Stromal cell of bone marrow (primary cell): Measurements from ENCODE around the gene GPR143.

Source experiments
- DNase-seq: peaks from one replicate; pipeline ENCODE4 v3.0.0-alpha.2; 2012; ENCODE audit warnings: low read depth

The GPR143 gene

DNA sequence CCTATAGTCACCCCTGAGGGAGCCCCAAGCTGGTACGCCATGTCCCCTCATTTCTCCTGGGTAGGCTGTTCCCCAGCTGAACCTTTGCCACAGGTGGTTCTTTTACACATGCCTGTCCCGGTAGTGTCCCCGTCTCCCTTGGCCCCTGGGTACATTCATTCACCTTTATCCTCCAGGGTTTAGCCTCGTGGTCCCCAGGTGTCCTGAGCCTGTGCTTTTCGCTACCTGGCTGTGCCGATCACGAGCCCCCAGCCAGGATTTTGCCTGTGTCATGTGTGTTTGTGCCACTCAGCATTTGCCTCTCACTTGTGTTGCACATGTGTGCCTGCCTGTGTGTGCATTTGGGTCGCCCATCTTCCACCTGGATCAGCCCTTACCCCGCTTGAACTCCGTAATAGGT is 57.6 kb downstream of the GPR143 start:
- no peak for DNase-seq

DNA sequence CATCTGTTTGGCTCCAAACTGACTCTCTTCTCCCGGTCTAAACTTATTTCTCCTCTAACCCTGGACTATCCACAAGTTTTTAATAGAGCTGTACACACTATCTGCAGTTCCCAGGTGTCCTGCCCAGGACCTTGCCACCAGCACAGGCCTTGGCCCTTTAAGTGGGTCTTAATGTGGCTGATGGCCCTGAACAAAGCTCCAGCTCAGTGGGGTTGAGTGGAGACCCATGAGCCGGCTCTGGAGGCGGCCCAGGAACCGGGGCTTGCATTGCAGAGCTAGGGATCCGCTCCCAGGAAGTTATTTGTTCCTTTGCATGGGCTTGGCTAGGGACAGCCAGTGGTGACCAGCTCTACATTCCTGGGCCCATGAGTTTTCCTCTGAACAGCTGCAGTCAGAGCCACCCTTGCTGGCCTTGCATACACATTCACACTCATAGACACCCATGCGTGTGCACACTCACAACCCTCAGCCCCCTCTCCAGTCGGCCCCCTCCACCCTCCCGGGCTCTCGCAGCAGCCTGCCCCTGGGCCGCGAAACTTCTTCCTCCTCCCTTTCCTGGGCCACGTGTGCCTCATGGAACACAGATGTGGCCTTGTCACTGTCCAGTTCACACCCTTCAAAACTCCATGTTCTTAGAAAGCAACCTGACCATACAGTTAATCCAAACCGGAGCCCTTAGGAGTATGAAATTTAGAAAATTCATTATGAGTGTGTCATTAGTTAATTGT is 58.2 kb downstream of the GPR143 start:
- no peak for DNase-seq

GRCh38 chrX:9706421-9706820 is 59.2 kb downstream of the GPR143 start:
- no peak for DNase-seq

- DNase-seq: no peak
Measured at GRCh38 chrX:9704876-9705465, 60.7 kb downstream of the GPR143 start.

DNA sequence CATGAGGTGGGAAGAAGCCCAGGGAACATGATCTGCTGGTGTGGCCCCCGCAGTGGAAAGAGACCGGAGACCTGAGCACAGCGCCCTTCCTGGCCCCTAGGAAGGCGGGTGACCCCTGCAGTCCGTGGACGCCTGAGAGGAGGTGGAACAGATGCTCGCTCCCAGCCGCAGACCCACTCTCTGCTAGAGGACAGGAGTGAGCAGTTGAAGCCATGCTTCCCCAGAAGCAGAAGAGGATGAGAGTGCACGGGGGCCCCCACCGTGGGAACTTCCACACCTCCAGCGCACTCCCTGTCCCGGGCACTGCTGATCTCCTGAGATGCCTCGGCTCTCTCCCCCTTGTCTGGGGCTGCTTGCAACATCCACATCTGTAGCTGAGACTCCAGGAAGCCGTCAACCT is 62.2 kb downstream of the GPR143 start:
- DNase-seq: no peak

DNA sequence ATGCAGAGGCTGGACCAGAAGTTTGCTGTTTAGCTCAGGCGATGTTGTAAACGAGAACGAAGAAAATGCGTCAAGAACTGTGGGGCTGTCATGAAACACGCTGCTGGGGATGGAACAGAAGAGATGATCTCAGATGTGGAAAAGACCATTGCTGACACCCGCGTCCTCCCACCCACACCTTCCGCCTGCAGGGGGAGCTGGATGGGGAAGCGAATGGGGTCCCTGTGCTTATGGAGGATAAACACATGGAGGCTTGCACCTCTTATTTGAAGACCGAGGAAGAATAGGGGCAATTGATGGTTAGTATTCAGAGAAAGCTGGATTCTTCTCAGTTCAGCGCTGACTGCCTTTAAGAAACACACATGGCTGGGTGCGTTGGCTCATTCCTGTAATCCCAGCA is 63.9 kb downstream of the GPR143 start:
- DNase-seq: no peak

GRCh38 chrX:9700555-9700954 is 65.1 kb downstream of the GPR143 start:
- DNase-seq: no peak

- DNase-seq: no peak
Measured at GRCh38 chrX:9698576-9698975, 67.1 kb downstream of the GPR143 start.

DNA sequence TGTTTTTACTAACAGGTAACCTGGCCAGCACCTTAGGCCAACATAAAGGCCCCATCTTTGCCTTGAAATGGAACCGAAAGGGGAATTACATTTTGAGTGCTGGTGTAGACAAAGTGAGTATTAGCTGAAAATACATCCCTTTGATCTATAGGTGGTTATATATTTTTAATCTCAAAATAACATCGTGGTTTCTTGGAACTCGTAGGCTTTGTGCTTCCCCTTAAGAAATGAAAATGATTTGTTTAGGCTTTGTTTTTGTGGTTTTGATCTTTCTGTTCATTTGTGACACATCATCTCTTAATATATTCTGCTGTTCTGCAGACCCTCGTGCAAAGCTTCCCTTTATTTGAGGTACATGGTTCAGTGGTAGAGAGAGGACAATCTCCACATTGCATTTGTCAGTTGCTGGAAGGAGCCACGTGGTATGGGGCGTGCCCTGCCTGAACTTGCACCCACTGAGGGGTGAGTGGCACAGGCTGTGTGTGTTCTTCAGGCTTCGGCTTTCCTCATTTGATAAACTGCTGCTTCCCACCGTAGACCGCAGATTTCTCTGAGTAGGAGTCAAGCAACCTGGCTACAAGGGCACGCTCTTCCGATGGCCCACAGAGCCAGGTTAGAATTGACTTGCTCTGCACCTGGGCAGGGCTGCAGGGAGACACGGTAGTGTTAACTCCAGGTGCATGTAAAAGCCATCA is 72.2 kb downstream of the GPR143 start:
- no peak for DNase-seq

DNA sequence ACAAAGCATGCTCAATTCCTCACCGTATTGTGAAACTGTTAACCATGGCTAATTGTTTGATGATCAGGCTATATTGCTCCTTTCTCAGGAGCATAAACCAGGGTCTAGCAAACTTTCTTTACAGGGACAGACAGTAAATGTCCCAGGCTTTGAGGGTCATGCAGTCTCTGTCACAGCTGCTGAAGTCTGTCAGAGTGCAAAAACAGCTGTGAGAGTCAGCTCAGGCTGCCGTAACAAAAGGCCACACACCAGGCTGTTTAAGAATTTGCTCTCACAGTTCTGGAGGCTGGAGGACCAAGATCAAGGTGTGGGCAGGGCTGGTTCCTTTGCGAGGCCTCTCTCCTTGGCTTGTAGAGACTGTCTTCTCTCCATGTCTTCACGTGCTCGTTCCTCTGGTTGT is 75.6 kb downstream of the GPR143 start:
- no peak for DNase-seq

DNA sequence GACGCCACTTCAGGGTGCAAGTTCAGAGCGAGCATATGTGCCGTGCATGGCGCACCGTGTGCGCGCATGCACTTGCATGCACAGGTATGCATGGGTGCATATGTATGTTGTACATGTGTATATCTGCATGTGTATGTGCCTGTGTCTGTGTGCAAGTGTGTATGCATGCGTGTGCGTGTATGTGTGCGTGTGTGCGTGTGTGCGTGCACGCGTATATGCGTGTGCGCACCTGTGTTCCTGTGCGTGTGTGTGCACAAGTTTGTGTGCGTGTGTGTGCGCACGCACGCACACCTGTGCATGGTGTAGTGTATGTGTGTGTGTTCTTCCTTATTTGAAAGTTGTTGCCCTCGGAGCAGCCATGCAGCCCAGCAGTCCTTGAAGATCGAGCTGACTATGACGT is 76.8 kb downstream of the GPR143 start:
- no peak for DNase-seq

DNA sequence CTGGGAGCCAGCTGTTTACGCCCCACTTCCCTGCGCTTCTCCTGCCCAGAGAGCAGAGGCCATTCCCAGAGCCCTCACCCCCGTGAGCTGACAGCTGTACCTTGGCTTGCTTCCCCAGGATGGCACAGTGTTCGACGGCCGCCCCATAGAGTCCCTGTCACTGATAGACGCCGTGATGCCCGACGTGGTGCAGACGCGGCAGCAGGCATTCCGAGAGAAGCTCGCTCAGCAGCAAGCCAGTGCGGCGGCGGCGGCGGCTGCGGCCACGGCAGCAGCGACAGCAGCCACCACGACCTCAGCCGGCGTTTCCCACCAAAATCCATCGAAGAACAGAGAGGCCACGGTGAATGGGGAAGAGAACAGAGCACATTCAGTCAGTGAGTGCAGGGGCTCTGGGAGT is 77.7 kb downstream of the GPR143 start:
- no peak for DNase-seq

DNA sequence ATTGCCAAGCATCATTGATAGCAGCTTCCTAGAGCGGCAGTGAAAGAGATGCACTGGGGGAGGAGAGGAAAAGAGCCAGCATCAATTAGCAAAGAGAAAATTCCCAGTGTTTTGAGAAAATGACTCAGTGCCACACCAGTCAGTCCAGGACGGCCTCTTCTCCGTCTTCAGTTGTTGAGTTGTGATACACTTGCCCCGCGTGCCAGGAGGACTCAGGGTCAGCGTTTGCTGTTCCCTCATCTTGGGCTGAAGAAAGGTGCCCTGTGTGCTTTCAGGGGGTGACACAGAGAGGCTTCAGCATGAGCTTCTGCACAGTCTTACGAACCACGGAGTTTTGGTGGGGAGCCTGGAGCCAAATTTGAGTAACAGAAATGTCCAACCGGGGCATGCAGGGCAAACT is 82.3 kb downstream of the GPR143 start:
- no peak for DNase-seq

GRCh38 chrX:9682861-9683260 is 82.8 kb downstream of the GPR143 start:
- DNase-seq: no peak

DNA sequence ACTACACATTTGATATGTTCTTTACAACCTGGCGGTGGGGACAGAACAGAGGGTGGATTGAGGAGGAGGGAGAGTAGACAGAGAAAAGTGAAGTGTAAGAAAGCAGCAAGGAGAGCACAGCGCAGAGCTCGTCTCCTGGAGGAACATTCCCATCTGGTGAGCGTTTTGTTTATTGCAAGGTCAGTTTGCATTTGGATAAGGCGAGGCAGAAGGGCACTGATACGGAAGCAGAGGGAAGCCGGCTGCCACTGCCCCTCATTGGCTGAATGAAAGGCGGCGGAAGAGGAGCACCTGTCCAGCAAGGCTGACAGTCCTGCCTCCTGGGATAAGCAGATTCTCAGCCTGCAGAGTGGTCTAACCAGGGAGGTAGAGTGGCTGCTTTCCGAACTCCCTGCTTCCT is 83.2 kb downstream of the GPR143 start:
- DNase-seq: no peak

DNA sequence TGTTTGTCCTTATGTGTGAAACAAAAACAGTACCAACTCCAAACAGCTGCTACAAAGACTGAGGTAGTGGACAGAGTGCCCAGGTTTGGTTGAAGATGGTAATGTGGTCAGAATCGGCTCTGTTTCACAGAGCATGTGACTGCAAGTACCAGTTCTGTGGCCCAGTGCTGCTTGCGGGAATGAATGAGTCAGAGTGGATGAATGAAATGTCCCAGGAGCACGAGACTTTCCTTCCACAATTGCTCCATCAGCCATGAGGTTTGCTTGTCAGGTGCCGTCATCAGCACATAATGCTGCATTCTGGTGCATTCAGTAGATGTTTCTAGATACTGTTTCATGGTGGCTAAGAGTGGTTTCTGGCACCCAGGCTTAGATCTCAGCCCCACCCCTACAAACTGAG is 84.2 kb downstream of the GPR143 start:
- peak; percentile 34 for DNase-seq

DNA sequence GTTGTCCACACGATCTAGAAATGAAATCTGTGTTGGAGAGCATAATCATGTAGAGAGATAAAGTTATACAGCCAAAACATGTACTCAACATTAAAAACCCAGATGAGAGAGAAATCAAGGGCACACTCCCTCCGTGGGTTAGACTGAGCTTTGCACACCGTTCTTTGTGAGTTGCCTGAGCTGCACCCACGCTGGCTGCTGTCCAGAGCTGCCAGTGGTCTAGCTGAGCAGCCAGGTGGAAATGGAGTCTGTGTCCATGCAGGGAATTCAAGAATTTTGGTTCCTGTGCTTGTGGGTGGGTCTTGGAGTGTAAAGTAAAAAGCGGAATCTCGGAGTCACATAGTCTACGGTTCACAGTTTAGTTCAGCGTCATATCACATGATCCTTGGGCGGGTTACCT is 84.6 kb downstream of the GPR143 start:
- DNase-seq: no peak

DNA sequence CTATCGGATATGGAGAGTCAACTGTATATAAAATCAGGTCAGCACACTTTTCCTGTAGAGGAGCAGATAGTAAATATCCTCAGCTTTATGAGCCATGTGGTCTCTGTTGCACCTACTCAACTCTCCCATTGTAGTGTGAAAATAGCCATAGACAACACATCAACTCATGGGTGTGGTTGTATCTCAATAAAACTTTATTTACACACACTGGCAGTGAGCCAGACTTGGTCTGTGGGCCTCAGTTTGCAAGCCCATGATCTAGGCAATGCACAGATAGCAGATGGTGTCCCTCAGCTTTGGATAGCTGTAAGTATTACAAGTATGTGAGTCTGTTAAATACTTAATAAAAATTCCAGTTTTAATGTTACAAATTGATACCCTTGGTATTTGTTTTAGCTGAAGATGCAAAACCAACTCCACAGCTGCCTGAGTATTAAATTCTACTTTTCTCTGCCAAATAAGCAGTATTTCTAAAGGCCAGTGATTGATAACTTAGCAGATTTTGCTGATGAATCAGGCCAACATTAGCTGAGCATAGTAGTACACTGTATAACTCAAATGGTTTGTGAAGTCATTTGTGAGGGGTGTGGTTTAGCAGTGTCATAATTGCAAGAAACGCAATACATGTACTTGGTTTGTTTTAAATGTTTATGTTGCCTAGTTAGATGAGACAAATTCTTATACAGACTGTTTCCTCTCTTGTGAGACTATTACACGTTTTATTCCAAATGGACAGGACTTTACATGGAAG is 87.3 kb downstream of the GPR143 start:
- DNase-seq: no peak

DNA sequence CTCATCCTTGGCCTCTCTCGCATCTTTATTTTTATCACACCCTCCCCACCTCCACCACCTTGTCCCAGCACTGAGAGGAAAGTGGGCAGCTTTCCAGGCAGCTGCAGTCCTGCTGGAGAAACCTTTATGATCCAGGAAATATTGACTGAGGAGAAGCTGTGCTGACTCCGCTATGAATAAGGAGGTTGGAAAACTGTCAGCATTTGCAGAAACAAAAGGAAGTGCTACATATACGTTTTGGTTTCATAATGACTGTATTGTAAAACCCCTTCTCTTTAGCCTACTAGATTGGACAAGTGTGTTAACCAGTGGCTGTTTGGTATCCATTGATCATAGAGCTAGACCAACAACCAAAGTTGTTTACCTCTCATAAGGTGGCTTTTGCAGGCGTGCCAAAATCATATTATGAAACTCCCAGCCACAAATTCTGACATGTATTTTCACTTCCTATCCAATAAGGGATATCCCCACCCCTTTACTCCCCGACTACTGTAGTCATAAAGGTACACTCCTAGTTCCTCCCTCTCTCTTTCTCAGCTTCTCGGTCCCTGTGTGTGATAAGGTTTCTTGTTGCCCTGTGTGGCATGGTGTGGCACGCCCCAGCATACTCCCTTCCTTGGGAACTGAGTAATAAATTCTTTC is 88.4 kb downstream of the GPR143 start:
- DNase-seq: no peak

DNA sequence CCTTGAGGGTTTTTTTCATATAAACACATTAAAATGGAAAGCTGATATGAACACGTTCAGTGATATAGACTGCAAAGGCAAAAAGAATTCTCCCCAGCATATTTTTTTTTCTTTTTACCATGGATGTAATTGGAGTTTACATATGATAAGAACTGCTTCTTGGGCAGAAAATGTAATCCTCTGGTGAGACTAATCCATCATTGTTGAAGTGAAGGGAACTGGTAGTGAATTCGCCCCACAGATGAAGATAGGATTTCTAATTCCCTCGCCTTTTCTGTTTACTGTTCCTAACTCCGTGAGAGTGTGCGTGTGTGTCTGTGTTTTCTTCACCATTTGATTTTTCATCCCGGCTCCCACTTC is 88.9 kb downstream of the GPR143 start:
- DNase-seq: no peak

- no peak for DNase-seq
Measured at GRCh38 chrX:9676306-9676705, 89.3 kb downstream of the GPR143 start.
